ENCODE results near the gene SLC35G6.

GRCh38 chr17:7432296-7432695, 49.0 kb upstream of the SLC35G6 start:
- TF ChIP-seq POLR2AphosphoS5 (IDR thresholded peaks at IDR 0.05; ENCODE audit: low read depth), result no peak
- TF ChIP-seq CTCF (conservative IDR thresholded peaks at IDR 0.05; ENCODE audit: low read depth in 2 of 2), result no peak
- TF ChIP-seq REST (IDR thresholded peaks at IDR 0.05; ENCODE audit: unreplicated experiment), result no peak
- no peak for TF ChIP-seq EZH2 (IDR thresholded peaks at IDR 0.05; ENCODE audit: low read depth, unreplicated experiment)
- no peak for TF ChIP-seq NANOG (IDR thresholded peaks at IDR 0.05; ENCODE audit: borderline replicate concordance)
- TF ChIP-seq EZH2phosphoT487 (IDR thresholded peaks at IDR 0.05; ENCODE audit: unreplicated experiment), result no peak
- TF ChIP-seq ZNF331 (CRISPR knock-in tag; IDR thresholded peaks at IDR 0.05; ENCODE audit: low read depth), result no peak
- TF ChIP-seq CREB1 (CRISPR knock-in tag; IDR thresholded peaks at IDR 0.05; ENCODE audit: low read depth), result no peak
- TF ChIP-seq STAT1 (IDR thresholded peaks at IDR 0.05; ENCODE audit: unreplicated experiment), result no peak
- no peak for TF ChIP-seq ETS1 (IDR thresholded peaks at IDR 0.05)
- no peak for TF ChIP-seq ZNF462 (CRISPR knock-in tag; IDR thresholded peaks at IDR 0.05)
- no peak for TF ChIP-seq ZNF114 (CRISPR knock-in tag; IDR thresholded peaks at IDR 0.05)
- no peak for TF ChIP-seq JUNB (IDR thresholded peaks at IDR 0.05; ENCODE audit: unreplicated experiment)

All from GM23338 (cell line).